H9 (cell line): ENCODE measurements around the gene LAMP2. TPM values are rescaled to one million over a fixed set of nuclear protein-coding genes. Genes with fewer than 3 reads are reported as not detected.

Source experiments
- DNase-seq: peaks from one replicate; pipeline ENCODE4 v3.0.0-alpha.2; 2017
- H2AFZ ChIP-seq: one replicate; pipeline ENCODE4 v1.6.1; 2013; ENCODE audit warnings: mild to moderate bottlenecking, low read length, control low read depth, moderate library complexity
- H2AK5ac ChIP-seq: 2 replicates; pipeline ENCODE4 v1.6.1; 2013; ENCODE audit warnings: low read length, control low read depth, mixed read lengths; ENCODE audit not compliant: insufficient read length
- H2BK120ac ChIP-seq: one replicate; pipeline ENCODE4 v1.6.1; 2013; ENCODE audit warnings: low read depth, mild to moderate bottlenecking, low read length, control low read depth, inconsistent platforms; ENCODE audit not compliant: poor library complexity, severe bottlenecking
- H2BK12ac ChIP-seq: 2 replicates; pipeline ENCODE4 v1.6.1; 2013; ENCODE audit warnings: low read length, control low read depth, mixed read lengths, low read depth; ENCODE audit not compliant: insufficient read length
- H2BK15ac ChIP-seq: 2 replicates; pipeline ENCODE4 v1.6.1; 2013; ENCODE audit warnings: low read depth, low read length, control low read depth
- H2BK20ac ChIP-seq: one replicate; pipeline ENCODE4 v1.6.1; 2013; ENCODE audit warnings: low read depth, mild to moderate bottlenecking, low read length, control low read depth, inconsistent platforms; ENCODE audit not compliant: poor library complexity, severe bottlenecking
- H2BK5ac ChIP-seq: 2 replicates; pipeline ENCODE4 v1.6.1; 2013; ENCODE audit warnings: low read length, control low read depth, mixed read lengths; ENCODE audit not compliant: insufficient read length
- H3K14ac ChIP-seq: 2 replicates; pipeline ENCODE4 v1.6.1; 2013; ENCODE audit warnings: low read length, control low read depth; ENCODE audit not compliant: insufficient read depth
- H3K18ac ChIP-seq: 2 replicates; pipeline ENCODE4 v1.6.1; 2013; ENCODE audit warnings: low read depth, mild to moderate bottlenecking, mixed read lengths, low read length, control low read depth; ENCODE audit not compliant: insufficient read length
- H3K23ac ChIP-seq: 2 replicates; pipeline ENCODE4 v1.6.1; 2013; ENCODE audit warnings: low read length, control low read depth, mixed read lengths, low read depth; ENCODE audit not compliant: insufficient read length
- H3K23me2 ChIP-seq: 2 replicates; pipeline ENCODE4 v1.6.1; 2013; ENCODE audit warnings: low read depth, mild to moderate bottlenecking, mixed read lengths, low read length, control low read depth; ENCODE audit not compliant: insufficient read length, poor library complexity, severe bottlenecking
- H3K27ac ChIP-seq: 2 replicates; pipeline ENCODE4 v1.5.1; 2013; ENCODE audit warnings: low read length, control low read depth, mixed read lengths, low read depth; ENCODE audit not compliant: insufficient read length
- H3K27me3 ChIP-seq: 2 replicates; pipeline ENCODE4 v1.6.1; 2013; ENCODE audit warnings: low read length, control low read depth, inconsistent platforms; ENCODE audit not compliant: insufficient read depth
- H3K4ac ChIP-seq: 2 replicates; pipeline ENCODE4 v1.6.1; 2013; ENCODE audit warnings: low read depth, mild to moderate bottlenecking, control low read depth, inconsistent platforms, low read length, moderate library complexity
- H3K4me1 ChIP-seq: 2 replicates; pipeline ENCODE4 v1.6.1; 2013; ENCODE audit warnings: low read length, control low read depth, inconsistent platforms; ENCODE audit not compliant: insufficient read depth
- H3K4me2 ChIP-seq: 2 replicates; pipeline ENCODE4 v1.6.1; 2013; ENCODE audit warnings: low read length, control low read depth, mixed read lengths; ENCODE audit not compliant: insufficient read length, insufficient read depth
- H3K56ac ChIP-seq: 2 replicates; pipeline ENCODE4 v1.6.1; 2013; ENCODE audit warnings: low read depth, mild to moderate bottlenecking, mixed read lengths, low read length, control low read depth; ENCODE audit not compliant: insufficient read length
- H3K79me1 ChIP-seq: 2 replicates; pipeline ENCODE4 v1.6.1; 2013; ENCODE audit warnings: low read depth, mild to moderate bottlenecking, moderate library complexity, low read length, control low read depth, inconsistent platforms; ENCODE audit not compliant: insufficient read depth, poor library complexity, severe bottlenecking
- H3K79me2 ChIP-seq: 2 replicates; pipeline ENCODE4 v1.6.1; 2013; ENCODE audit warnings: low read length, control low read depth, inconsistent platforms; ENCODE audit not compliant: insufficient read depth
- H3K9ac ChIP-seq: 2 replicates; pipeline ENCODE4 v1.6.1; 2013; ENCODE audit warnings: low read length, control low read depth, mixed read lengths; ENCODE audit not compliant: insufficient read length; ENCODE audit errors: extremely low read depth
- H3K9me3 ChIP-seq: one replicate; pipeline ENCODE4 v1.6.1; 2013; ENCODE audit warnings: low read depth, low read length, inconsistent platforms; ENCODE audit not compliant: control insufficient read depth
- H3T11ph ChIP-seq: one replicate; pipeline ENCODE4 v1.6.1; 2013; ENCODE audit warnings: mild to moderate bottlenecking, low read length, control low read depth, inconsistent platforms
- H4K20me1 ChIP-seq: one replicate; pipeline ENCODE4 v1.6.1; 2013; ENCODE audit not compliant: control insufficient read depth, insufficient read length, insufficient read depth
- H4K5ac ChIP-seq: 2 replicates; pipeline ENCODE4 v1.6.1; 2013; ENCODE audit warnings: low read depth, mild to moderate bottlenecking, mixed read lengths, low read length, control low read depth; ENCODE audit not compliant: insufficient read length
- H4K8ac ChIP-seq: replicated peaks from 2 replicates; pipeline ENCODE4 v1.6.1; 2013; ENCODE audit warnings: low read length, control low read depth, mixed read lengths, low read depth; ENCODE audit not compliant: insufficient read length
- H4K91ac ChIP-seq: 2 replicates; pipeline ENCODE4 v1.6.1; 2013; ENCODE audit warnings: low read depth, mild to moderate bottlenecking, moderate library complexity, mixed read lengths, low read length, control low read depth; ENCODE audit not compliant: insufficient read length
- H3K27ac Mint-ChIP-seq, 3 experiments: 2 replicates in 2 of 3; 3 replicates in 1 of 3; pipeline ENCODE4 v1.8.0; 2020 to 2021; ENCODE audit warnings: mixed read lengths in 3 of 3, mild to moderate bottlenecking in 1 of 3, moderate library complexity in 1 of 3
- H3K27me3 Mint-ChIP-seq: 2 replicates; pipeline ENCODE4 v1.8.0; 2021; ENCODE audit warnings: low read depth, mild to moderate bottlenecking, moderate library complexity, mixed read lengths
- H3K36me3 Mint-ChIP-seq, 3 experiments: 2 replicates in 2 of 3; 3 replicates in 1 of 3; pipeline ENCODE4 v1.8.0; 2020 to 2021; ENCODE audit warnings: low read depth in 3 of 3, mixed read lengths in 3 of 3; ENCODE audit not compliant: insufficient read depth in 1 of 3
- H3K4me1 Mint-ChIP-seq, 2 experiments: 2 replicates each; pipeline ENCODE4 v1.8.0; 2020; ENCODE audit warnings: mixed read lengths in 2 of 2
- H3K4me3 Mint-ChIP-seq, 2 experiments: 2 replicates in 1 of 2; 3 replicates in 1 of 2; pipeline ENCODE4 v1.8.0; 2020 to 2021; ENCODE audit warnings: mild to moderate bottlenecking in 2 of 2, mixed read lengths in 2 of 2, moderate library complexity in 1 of 2
- H3K9me3 Mint-ChIP-seq, 2 experiments: 2 replicates in 1 of 2; 3 replicates in 1 of 2; pipeline ENCODE4 v1.8.0; 2020; ENCODE audit warnings: mild to moderate bottlenecking in 2 of 2, mixed read lengths in 2 of 2, moderate library complexity in 1 of 2
- CTCF ChIP-seq: fragments of 200-600 bp; sonication (generic); conservative IDR thresholded peaks from 3 replicates; pipeline ENCODE4 v1.8.0; 2021; ENCODE audit warnings: antibody characterized with exemption, mild to moderate bottlenecking
- WGBS: extraction: QIAGEN DNeasy Blood & Tissue Kit; methylation state at CpG from one replicate; pipeline ENCODE4 v1.1.7; 2013; ENCODE audit warnings: missing lambda C conversion rate, low lambda C conversion rate, mixed read lengths; ENCODE audit not compliant: insufficient read length; ENCODE audit errors: extremely low coverage; 5-methylcytosine and 5-hydroxymethylcytosine counted together
- total RNA-seq: library from RNA; stranded (reverse); gene quantifications from 2 replicates; pipeline ENCODE4 v1.2.1, GENCODE V29; 2021

The LAMP2 gene
- total RNA-seq, 1 experiment from 2014 or later, result 27.7 TPM

DNA sequence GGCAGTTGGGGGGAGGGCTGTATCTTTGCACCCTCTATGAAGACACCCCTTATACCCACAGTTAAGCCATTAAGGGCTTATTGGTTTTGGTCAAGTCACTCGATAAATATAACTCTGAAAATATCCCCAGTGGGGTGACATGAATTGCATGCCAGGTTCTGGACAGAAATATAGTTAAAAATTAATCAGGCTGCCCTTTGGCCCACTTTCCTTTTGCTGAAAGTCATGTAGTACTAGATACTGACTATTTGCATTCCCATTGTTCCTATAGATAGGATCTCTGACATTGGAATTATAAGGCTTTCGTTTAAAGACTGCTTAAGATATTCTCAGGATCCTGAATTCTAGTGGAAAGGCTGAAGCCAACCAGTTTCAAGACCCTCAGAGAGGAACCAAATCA lies 43.5 kb upstream of the LAMP2 start:
- Histone ChIP-seq H2BK120ac (no peak overlapping the region), H4K20me1 (no peaks in the 10 kb centered on the region), H3K4me1 (no peaks in the 10 kb centered on the region), H4K91ac (no peak overlapping the region), H3K23ac (no peak overlapping the region), H2AK5ac (no peak overlapping the region), H3K23me2 (no peaks in the 10 kb centered on the region), H3K4ac (no peak overlapping the region), H3K79me2 (no peaks in the 10 kb centered on the region), H3K14ac (no peak overlapping the region), H4K5ac (no peak overlapping the region), H4K8ac (no peak overlapping the region), H2BK15ac (no peak overlapping the region), H2BK20ac (no peak overlapping the region), H3K79me1 (no peaks in the 10 kb centered on the region), H3K27ac (no peak overlapping the region), H3K9ac (no peak overlapping the region), H3K9me3 (no peaks in the 10 kb centered on the region), H3K27me3 (no peaks in the 10 kb centered on the region), H2BK5ac (no peak overlapping the region), H3K56ac (no peak overlapping the region), H2AFZ (no peak overlapping the region), H3K18ac (no peak overlapping the region), H3T11ph (no peak overlapping the region), H2BK12ac (no peak overlapping the region), H3K4me2 (no peak overlapping the region)
- peaks cover 6 to 7% of the 10 kb centered on the region in 2 experiments; a peak in 3 of 4 replicates for H3K4me1 Mint-ChIP-seq
- peaks cover 0 to under 1% (median 0%) of the 10 kb centered on the region in 3 experiments; a peak in 3 of 7 replicates for H3K36me3 Mint-ChIP-seq
- TF ChIP-seq CTCF, result no peak
- no peak overlapping the region for H3K27ac Mint-ChIP-seq
- H3K27me3 Mint-ChIP-seq, result no peaks in the 10 kb centered on the region
- no peak overlapping the region for H3K4me3 Mint-ChIP-seq
- WGBS, result no CpG with 5 or more reads among the region's 2 CpGs
- no peak for DNase-seq
- H3K9me3 Mint-ChIP-seq, result peaks cover 49 to 54% of the 10 kb centered on the region in 2 experiments
